PFSK-1 (cell line): ENCODE measurements around the gene ILF3.

Experiments used
- FOXP2 ChIP-seq: optimal IDR thresholded peaks from 2 replicates; pipeline ENCODE3; 2011; ENCODE audit warnings: borderline replicate concordance, control low read depth, inconsistent platforms; ENCODE audit not compliant: insufficient read depth; ENCODE audit errors: extremely low read length, extremely low read depth
- POLR2AphosphoS5 ChIP-seq: IDR thresholded peaks from 2 replicates; pipeline ENCODE4 v1.6.1; 2012; ENCODE audit warnings: low read depth, mild to moderate bottlenecking, control low read depth, low read length, moderate library complexity
- REST ChIP-seq, 2 experiments: IDR thresholded peaks; 2 replicates each; pipeline versions ENCODE4 v1.6.1 to v1.8.0; 2011 to 2012; ENCODE audit warnings: low read depth in 2 of 2, low read length in 2 of 2, control low read depth in 1 of 2, inconsistent platforms in 1 of 2, mild to moderate bottlenecking in 1 of 2, moderate library complexity in 1 of 2; ENCODE audit not compliant: insufficient read depth in 1 of 2
- SIN3A ChIP-seq: IDR thresholded peaks from 2 replicates; pipeline ENCODE4 v1.6.1; 2012; ENCODE audit warnings: mild to moderate bottlenecking, low read length, moderate library complexity, borderline replicate concordance; ENCODE audit not compliant: insufficient read depth
- TAF1 ChIP-seq: IDR thresholded peaks from 2 replicates; pipeline ENCODE4 v1.6.1; 2012; ENCODE audit warnings: low read length, control low read depth, borderline replicate concordance; ENCODE audit not compliant: insufficient read depth

The ILF3 gene

GRCh38 chr19:10667867-10668266, 13.7 kb downstream of the ILF3 start:
- no peak for TF ChIP-seq TAF1
- TF ChIP-seq REST (IDR thresholded peaks at IDR 0.05; ENCODE audit: insufficient read depth in 1 of 2, low read depth in 2 of 2, low read length in 2 of 2): no peak
- TF ChIP-seq FOXP2: no peak
- TF ChIP-seq POLR2AphosphoS5: no peak
- TF ChIP-seq SIN3A: no peak

GRCh38 chr19:10669246-10669645, 15.1 kb downstream of the ILF3 start:
- no peak for TF ChIP-seq FOXP2
- TF ChIP-seq POLR2AphosphoS5: no peak
- TF ChIP-seq TAF1: no peak
- no peak for TF ChIP-seq SIN3A
- TF ChIP-seq REST (IDR thresholded peaks at IDR 0.05; ENCODE audit: insufficient read depth in 1 of 2, low read depth in 2 of 2, low read length in 2 of 2): no peak

DNA sequence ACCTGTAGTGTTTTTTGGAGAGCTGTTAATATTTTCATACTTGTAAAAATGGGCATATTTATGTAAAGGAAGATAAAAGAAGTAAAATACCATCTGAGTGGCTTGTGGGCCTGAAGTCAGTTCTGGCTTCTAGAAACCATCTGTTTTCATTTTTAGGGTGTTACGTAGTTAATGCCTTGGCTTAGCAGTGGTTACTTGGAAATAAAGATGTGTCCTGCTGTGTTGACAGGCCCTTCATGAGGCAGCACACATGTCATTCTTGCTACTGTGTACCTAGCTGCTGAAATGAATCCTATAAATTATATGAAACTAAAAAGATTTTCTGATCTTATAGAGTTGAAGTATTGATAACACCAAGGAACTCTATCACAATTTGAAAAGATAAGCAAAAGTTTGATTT, 16.0 kb downstream of the ILF3 start:
- no peak for TF ChIP-seq POLR2AphosphoS5
- no peak for TF ChIP-seq TAF1
- TF ChIP-seq SIN3A: no peak
- TF ChIP-seq FOXP2: no peak
- no peak for TF ChIP-seq REST (IDR thresholded peaks at IDR 0.05; ENCODE audit: insufficient read depth in 1 of 2, low read depth in 2 of 2, low read length in 2 of 2)

DNA sequence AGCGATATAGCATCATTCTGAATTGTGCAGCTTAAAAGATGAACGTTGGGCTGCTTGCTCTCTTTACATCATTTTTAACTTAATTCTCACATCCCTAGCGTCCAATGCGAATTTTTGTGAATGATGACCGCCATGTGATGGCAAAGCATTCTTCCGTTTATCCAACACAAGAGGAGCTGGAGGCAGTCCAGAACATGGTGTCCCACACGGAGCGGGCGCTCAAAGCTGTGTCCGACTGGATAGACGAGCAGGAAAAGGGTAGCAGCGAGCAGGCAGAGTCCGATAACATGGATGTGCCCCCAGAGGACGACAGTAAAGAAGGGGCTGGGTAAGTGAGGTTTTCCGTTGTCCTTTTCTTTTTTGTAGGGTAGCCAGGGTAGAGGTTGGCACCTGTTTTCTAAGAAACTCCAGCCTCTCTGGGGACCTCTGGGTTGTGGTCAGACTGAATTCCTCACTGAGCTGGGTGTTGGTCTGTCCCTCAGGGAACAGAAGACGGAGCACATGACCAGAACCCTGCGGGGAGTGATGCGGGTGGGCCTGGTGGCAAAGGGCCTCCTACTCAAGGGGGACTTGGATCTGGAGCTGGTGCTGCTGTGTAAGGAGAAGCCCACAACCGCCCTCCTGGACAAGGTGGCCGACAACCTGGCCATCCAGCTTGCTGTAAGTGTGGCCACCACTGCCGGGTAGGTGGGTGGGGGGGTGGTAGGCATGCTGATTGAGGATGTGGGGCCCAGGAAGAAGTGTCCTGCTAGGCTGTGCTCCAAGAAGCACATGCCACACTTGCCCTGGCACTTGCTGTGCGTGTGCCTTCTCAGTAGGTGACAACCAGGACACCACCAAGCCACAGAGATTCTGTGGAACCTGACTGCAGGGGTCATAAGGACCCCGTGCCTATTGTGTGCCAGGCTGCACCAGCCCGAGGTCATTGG, 17.0 kb downstream of the ILF3 start:
- TF ChIP-seq REST (IDR thresholded peaks at IDR 0.05; ENCODE audit: insufficient read depth in 1 of 2, low read depth in 2 of 2, low read length in 2 of 2) (no peak), POLR2AphosphoS5 (no peak), FOXP2 (no peak), SIN3A (no peak), TAF1 (no peak)
